ENCODE data around the gene BBS1. TPM values are rescaled to one million over a fixed set of nuclear protein-coding genes. Genes with fewer than 3 reads are reported as not detected.

BBS1 gene
- total RNA-seq, 1 experiment from 2014 or later: 29.8 TPM

DNA sequence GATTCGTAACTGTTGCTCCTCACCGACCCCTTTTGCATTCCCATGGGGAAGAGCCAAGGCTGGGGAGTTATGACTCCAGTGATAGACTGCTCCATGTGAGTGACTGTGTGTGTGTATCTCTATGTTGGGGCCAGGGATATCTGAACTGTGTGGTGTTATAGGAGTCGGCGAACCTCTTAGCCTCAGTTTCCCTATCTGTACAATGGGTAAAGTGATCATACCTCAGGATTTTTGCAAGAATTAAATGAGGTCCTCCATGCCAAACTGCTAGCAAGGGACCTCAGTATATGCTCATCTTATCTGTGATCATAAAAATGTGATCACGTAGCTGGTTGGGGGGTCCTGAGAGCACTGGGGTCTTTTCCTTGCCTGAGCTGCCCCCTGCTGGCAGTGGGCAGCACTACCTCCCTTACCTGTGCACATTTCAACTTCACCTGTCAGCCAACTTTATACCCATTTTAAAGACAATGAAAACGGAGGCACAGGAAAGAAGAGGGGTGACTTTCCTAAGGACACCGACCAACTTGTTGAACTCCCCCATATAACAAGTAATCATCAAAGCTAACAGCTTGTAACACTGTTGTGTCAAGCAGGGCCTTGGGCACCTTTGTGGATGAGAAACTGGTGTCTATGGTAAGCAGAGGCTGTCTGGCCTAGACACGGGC is 31.6 kb upstream of the BBS1 start:
- no peak for ATAC-seq

More for the DNA sequence above, 31.6 kb upstream of the BBS1 start:
- ChIA-PET RAD21 (ENCODE audit: low non-redundant PET in 1 of 2, low total read pairs in 2 of 2, uncharacterized antibody in 2 of 2, unreplicated experiment in 2 of 2) (no interaction called here), POLR2A (interaction anchor here (1.8 to 2.9 kb wide), 2 partner anchors 9 to 12 kb away, joined by 13 to 17 read pairs; partner anchors contain the start of gene PELI3), CTCF (interaction anchor here (0.5 to 1.1 kb wide), 5 partner anchors 10 to 199 kb away, joined by 3 to 7 read pairs (median 4); partner anchors contain the start of genes MRPL11, PELI3 and RBM4B)
- Histone ChIP-seq H3K9me3 (ENCODE audit: control insufficient read depth in 1 of 2, insufficient read depth in 1 of 2, low read depth in 1 of 2, low read length in 2 of 2) (no peaks in the 10 kb centered on the region), H3K27ac (ENCODE audit: low read depth, low read length) (peak overlapping the region; percentile 79), H3K4me1 (ENCODE audit: control insufficient read depth in 1 of 2, insufficient read depth in 2 of 2, low read length in 2 of 2) (peaks cover 8 to 17% of the 10 kb centered on the region in 2 experiments; a peak in 1 of 4 replicates), H3K36me3 (ENCODE audit: control insufficient read depth in 1 of 2, insufficient read depth in 2 of 2, low read length in 2 of 2) (0 out of 4 replicates have a peak, but pooled peaks cover 0 to 3% of the 10 kb centered on the region in 2 experiments), H3K9me2 (ENCODE audit: insufficient read depth) (no peaks in the 10 kb centered on the region), H3K4me3 (replicated peaks in 1 of 2; ENCODE audit: low read depth in 1 of 2, low read length in 2 of 2) (peak overlapping the region; percentile 86 to 88), H3K4me2 (ENCODE audit: low read length) (peak overlapping the region; percentile 89), H3K27me3 (ENCODE audit: insufficient read depth, low read length) (no peaks in the 10 kb centered on the region), H4K20me1 (ENCODE audit: insufficient read depth) (no peaks in the 10 kb centered on the region), H2AFZ (ENCODE audit: low read depth, low read length, poor library complexity, severe bottlenecking) (no peak overlapping the region), H3K79me2 (ENCODE audit: insufficient read depth, low read length) (peaks cover 6% of the 10 kb centered on the region; the same call in 1 of the 2 replicates), H3K9ac (ENCODE audit: low read length) (peak overlapping the region; percentile 95)
- intact Hi-C loops (cut with micrococcal nuclease): loop anchor here (1.0 kb wide), 2 partner anchors 13 to 71 kb away; partner anchors contain the start of gene PELI3
- peak; percentile 27 for DNase-seq (ENCODE audit: low read depth, low spot score)
- TF ChIP-seq, protein P1, sequence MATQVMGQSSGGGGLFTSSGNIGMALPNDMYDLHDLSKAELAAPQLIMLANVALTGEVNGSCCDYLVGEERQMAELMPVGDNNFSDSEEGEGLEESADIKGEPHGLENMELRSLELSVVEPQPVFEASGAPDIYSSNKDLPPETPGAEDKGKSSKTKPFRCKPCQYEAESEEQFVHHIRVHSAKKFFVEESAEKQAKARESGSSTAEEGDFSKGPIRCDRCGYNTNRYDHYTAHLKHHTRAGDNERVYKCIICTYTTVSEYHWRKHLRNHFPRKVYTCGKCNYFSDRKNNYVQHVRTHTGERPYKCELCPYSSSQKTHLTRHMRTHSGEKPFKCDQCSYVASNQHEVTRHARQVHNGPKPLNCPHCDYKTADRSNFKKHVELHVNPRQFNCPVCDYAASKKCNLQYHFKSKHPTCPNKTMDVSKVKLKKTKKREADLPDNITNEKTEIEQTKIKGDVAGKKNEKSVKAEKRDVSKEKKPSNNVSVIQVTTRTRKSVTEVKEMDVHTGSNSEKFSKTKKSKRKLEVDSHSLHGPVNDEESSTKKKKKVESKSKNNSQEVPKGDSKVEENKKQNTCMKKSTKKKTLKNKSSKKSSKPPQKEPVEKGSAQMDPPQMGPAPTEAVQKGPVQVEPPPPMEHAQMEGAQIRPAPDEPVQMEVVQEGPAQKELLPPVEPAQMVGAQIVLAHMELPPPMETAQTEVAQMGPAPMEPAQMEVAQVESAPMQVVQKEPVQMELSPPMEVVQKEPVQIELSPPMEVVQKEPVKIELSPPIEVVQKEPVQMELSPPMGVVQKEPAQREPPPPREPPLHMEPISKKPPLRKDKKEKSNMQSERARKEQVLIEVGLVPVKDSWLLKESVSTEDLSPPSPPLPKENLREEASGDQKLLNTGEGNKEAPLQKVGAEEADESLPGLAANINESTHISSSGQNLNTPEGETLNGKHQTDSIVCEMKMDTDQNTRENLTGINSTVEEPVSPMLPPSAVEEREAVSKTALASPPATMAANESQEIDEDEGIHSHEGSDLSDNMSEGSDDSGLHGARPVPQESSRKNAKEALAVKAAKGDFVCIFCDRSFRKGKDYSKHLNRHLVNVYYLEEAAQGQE (IDR thresholded peaks at IDR 0.05; ENCODE audit: low read depth): no peak
- TF ChIP-seq, protein P2, sequence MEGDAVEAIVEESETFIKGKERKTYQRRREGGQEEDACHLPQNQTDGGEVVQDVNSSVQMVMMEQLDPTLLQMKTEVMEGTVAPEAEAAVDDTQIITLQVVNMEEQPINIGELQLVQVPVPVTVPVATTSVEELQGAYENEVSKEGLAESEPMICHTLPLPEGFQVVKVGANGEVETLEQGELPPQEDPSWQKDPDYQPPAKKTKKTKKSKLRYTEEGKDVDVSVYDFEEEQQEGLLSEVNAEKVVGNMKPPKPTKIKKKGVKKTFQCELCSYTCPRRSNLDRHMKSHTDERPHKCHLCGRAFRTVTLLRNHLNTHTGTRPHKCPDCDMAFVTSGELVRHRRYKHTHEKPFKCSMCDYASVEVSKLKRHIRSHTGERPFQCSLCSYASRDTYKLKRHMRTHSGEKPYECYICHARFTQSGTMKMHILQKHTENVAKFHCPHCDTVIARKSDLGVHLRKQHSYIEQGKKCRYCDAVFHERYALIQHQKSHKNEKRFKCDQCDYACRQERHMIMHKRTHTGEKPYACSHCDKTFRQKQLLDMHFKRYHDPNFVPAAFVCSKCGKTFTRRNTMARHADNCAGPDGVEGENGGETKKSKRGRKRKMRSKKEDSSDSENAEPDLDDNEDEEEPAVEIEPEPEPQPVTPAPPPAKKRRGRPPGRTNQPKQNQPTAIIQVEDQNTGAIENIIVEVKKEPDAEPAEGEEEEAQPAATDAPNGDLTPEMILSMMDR (IDR thresholded peaks at IDR 0.05 in 2 of 3, conservative IDR thresholded peaks at IDR 0.05 in 1 of 3; ENCODE audit: borderline replicate concordance in 1 of 3, insufficient read depth in 1 of 3, low read depth in 2 of 3, low read length in 2 of 3): peak in 2 of 3 experiments; percentile 94 to 99; a peak in 4 of 6 replicates
- BruUV-seq (replicated peaks): no TSS peak
